ENCODE data around the gene RAC2.

The RAC2 gene

GRCh38 chr22:37176464-37177061 is 67.5 kb downstream of the RAC2 start:
- peaks cover 33% of the 10 kb centered on the region for H3K27me3 Mint-ChIP-seq (ENCODE audit: low read depth)
- peaks cover 8% of the 10 kb centered on the region for H3K4me1 Mint-ChIP-seq (ENCODE audit: low read depth)
- H3K9me3 Mint-ChIP-seq = no peaks in the 10 kb centered on the region
- H3K27ac Mint-ChIP-seq = no peak overlapping the region
- H3K36me3 Mint-ChIP-seq (ENCODE audit: low read depth) = no peaks in the 10 kb centered on the region
- H3K4me3 Mint-ChIP-seq = no peak overlapping the region

DNA sequence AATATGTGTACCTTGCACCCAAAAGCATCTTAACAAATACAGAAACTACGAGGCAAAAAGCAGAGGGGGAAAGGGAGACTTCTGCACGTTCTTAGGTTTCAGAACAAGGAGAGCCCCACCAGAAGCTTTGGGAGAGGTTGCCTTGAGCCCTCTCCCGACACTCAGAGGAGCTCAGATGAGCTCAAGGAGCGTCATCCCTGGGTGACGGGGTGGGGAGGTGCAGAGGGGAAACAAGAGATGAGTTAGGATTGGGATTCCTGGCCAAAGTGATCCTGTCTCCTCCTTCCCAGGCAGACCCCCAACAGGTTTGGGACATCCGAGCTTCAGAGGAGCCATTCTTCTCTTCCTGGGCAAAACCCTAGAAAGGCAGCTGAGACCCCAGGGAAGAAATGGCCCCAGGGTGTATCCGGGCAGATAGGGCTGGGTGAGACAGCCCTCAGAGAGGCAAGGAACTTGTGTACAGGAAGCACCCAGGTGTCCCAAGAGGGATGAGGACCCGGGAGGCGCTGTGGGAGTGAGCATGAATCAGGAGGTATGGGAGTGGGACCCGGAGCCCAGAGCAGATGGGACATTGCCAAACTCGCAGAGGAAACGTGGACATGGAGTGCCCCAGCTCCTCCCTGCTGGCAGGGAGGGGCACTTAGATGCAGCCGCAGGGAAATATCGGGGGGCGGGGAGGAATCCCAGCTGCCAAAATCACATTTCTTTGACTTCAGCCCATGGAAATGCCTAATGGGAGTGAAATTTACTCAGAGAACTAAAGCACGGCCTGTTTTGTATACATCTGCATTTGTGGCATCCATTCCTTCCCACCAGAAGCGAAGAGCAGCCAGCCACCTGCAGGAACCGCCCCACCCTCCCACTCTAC is 68.4 kb downstream of the RAC2 start:
- Mint-ChIP-seq H3K27ac (no peak overlapping the region), H3K27me3 (ENCODE audit: low read depth) (peaks cover 33% of the 10 kb centered on the region), H3K9me3 (no peaks in the 10 kb centered on the region), H3K36me3 (ENCODE audit: low read depth) (no peaks in the 10 kb centered on the region), H3K4me3 (no peak overlapping the region), H3K4me1 (ENCODE audit: low read depth) (peaks cover 8% of the 10 kb centered on the region)

Measured in T-helper 1 cell treated with Interleukin-12 subunit alpha and Interleukin-12 subunit beta and Interleukin-4 antibody, amounts not matched to agents 30 μg/mL and 1 μg/mL, for 36 hours (primary cell).